K562 (cell line): ENCODE measurements around the gene UGT1A3. TPM values are rescaled to one million over a fixed set of nuclear protein-coding genes. Genes with fewer than 3 reads are reported as not detected.

ENCODE experiments used
- ATAC-seq: fragments of 200-7000 bp; cut with Tn5 transposase; 3 replicates; pipeline ENCODE4 v1.9.1; 2020; ENCODE audit warnings: moderate library complexity
- BruUV-seq: library from RNA; stranded (reverse); fragments of 400-500 nt; replicated peaks from 2 replicates; lab custom pipeline; 2021; lab: Mats Ljungman, UMichigan
- CTCF ChIA-PET: fragments of 300-600 bp; formaldehyde crosslinking; extraction: SDS; loops from one replicate; lab custom pipeline; 2021; ENCODE audit warnings: low intra/inter-chr PET ratio; lab: Yijun Ruan, JAX
- POLR2A ChIA-PET: fragments of 300-600, 350-650 bp; sonication (Branson Sonifier 250); formaldehyde crosslinking; extraction: SDS; loops from one replicate; lab custom pipeline; 2021; ENCODE audit warnings: antibody characterized with exemption, inconsistent platforms; lab: Yijun Ruan, JAX
- DNase-seq, 4 experiments: peaks; one replicate each; pipeline versions ENCODE4 v3.0.0 to v3.0.0-alpha.2; 2011 to 2018; ENCODE audit warnings: low spot score in 3 of 4, mixed read lengths in 3 of 4; ENCODE audit errors: extremely low read depth in 1 of 4
- FAIRE-seq: peaks from 2 replicates; lab custom pipeline; 2011; peaks lifted over from hg19 to GRCh38; lab: Jason Lieb, UNC
- H2AFZ ChIP-seq: 2 replicates; pipeline ENCODE4 v1.6.0; 2011; ENCODE audit warnings: low read depth, low read length, control low read depth, inconsistent platforms
- H3K27ac ChIP-seq: fragments of 200-600 bp; 3 replicates; pipeline ENCODE4 v1.8.0; 2011; ENCODE audit warnings: low read depth, mild to moderate bottlenecking, control low read depth, inconsistent platforms, low read length, moderate library complexity, mixed read lengths; ENCODE audit errors: extremely low read depth
- H3K27me3 ChIP-seq, 2 experiments: fragments of 300-600 bp in 1 of 2; 2 replicates in 1 of 2; 3 replicates in 1 of 2; pipeline versions ENCODE4 v1.6.0 to v1.8.0; 2011; ENCODE audit warnings: inconsistent platforms in 2 of 2, low read length in 2 of 2, mild to moderate bottlenecking in 1 of 2, mixed read lengths in 1 of 2, moderate library complexity in 1 of 2; ENCODE audit not compliant: control insufficient read depth in 2 of 2, insufficient read depth in 2 of 2
- H3K36me3 ChIP-seq: fragments of 300-600 bp; 3 replicates; pipeline ENCODE4 v1.8.0; 2011; ENCODE audit warnings: mild to moderate bottlenecking, low read length, inconsistent platforms; ENCODE audit not compliant: control insufficient read depth, insufficient read depth
- H3K4me1 ChIP-seq, 2 experiments: fragments of 200-600 bp in 1 of 2; replicated peaks in 1 of 2; 2 replicates in 1 of 2; 3 replicates in 1 of 2; pipeline versions ENCODE4 v1.5.1 to v1.8.0; 2011; ENCODE audit warnings: inconsistent platforms in 2 of 2, low read length in 2 of 2, mild to moderate bottlenecking in 1 of 2, mixed read lengths in 1 of 2, moderate library complexity in 1 of 2; ENCODE audit not compliant: control insufficient read depth in 2 of 2, insufficient read depth in 2 of 2
- H3K4me2 ChIP-seq: 2 replicates; pipeline ENCODE4 v1.6.1; 2011; ENCODE audit warnings: low read length, control low read depth, inconsistent platforms, mixed read lengths; ENCODE audit not compliant: insufficient read depth
- H3K4me3 ChIP-seq: fragments of 200-600 bp; sonication (generic), shearing (Covaris generic); 2 replicates; pipeline ENCODE4 v1.5.1; 2016; ENCODE audit warnings: control low read depth, inconsistent platforms
- H3K79me2 ChIP-seq: fragments of 200-600 bp; 3 replicates; pipeline ENCODE4 v1.8.0; 2011; ENCODE audit warnings: low read length, inconsistent platforms; ENCODE audit not compliant: control insufficient read depth, insufficient read depth
- H3K9ac ChIP-seq, 2 experiments: 2 replicates each; pipeline versions ENCODE4 v1.6.0 to v1.6.1; 2011; ENCODE audit warnings: low read depth in 2 of 2, low read length in 2 of 2, control low read depth in 1 of 2, inconsistent platforms in 1 of 2, mild to moderate bottlenecking in 1 of 2, mixed read lengths in 1 of 2; ENCODE audit not compliant: insufficient read depth in 1 of 2
- H3K9me1 ChIP-seq: one replicate; pipeline ENCODE4 v1.6.0; 2011; ENCODE audit warnings: inconsistent platforms, mild to moderate bottlenecking, low read length, moderate library complexity; ENCODE audit not compliant: control insufficient read depth, insufficient read depth
- H3K9me3 ChIP-seq: replicated peaks from 2 replicates; pipeline ENCODE4 v1.5.1; 2011; ENCODE audit warnings: low read depth, low read length, inconsistent platforms; ENCODE audit not compliant: control insufficient read depth, insufficient read depth
- H4K20me1 ChIP-seq: replicated peaks from 2 replicates; pipeline ENCODE4 v1.6.1; 2011; ENCODE audit warnings: low read length, inconsistent platforms, mixed read lengths; ENCODE audit not compliant: control insufficient read depth, insufficient read depth
- CBFA2T3 ChIP-seq: fragments of 450-650 bp; IDR thresholded peaks from 2 replicates; pipeline ENCODE4 v1.6.1; 2017
- CREM ChIP-seq: IDR thresholded peaks from 2 replicates; pipeline ENCODE4 v1.6.1; 2014; ENCODE audit warnings: antibody characterized with exemption, low read depth
- FIP1L1 ChIP-seq: fragments of 200-400 bp; formaldehyde crosslinking; IDR thresholded peaks from 2 replicates; pipeline ENCODE4 v1.6.1; 2018; ENCODE audit warnings: mild to moderate bottlenecking, low read depth, low read length; ENCODE audit not compliant: poor library complexity, severe bottlenecking
- NR2F6 ChIP-seq: fragments of 450-650 bp; formaldehyde crosslinking; IDR thresholded peaks from 2 replicates; pipeline ENCODE4 v1.4.0; 2020; ENCODE audit warnings: mild to moderate bottlenecking
- RBBP5 ChIP-seq: fragments of 200-600 bp; sonication (generic); IDR thresholded peaks from 2 replicates; pipeline ENCODE4 v1.6.1; 2012; ENCODE audit warnings: borderline replicate concordance, mild to moderate bottlenecking, low read length, control low read depth, inconsistent platforms; ENCODE audit not compliant: insufficient read depth, poor library complexity, severe bottlenecking
- SMARCA4 ChIP-seq: fragments of 450-650 bp; IDR thresholded peaks from 2 replicates; pipeline ENCODE4 v1.6.1; 2016
- WGBS: fragments of 100-300 bp; shearing (Covaris generic); methylation state at CpG from one replicate; pipeline ENCODE4 v1.1.6; 2016; ENCODE audit warnings: low coverage, mixed read lengths; ENCODE audit not compliant: insufficient coverage; ENCODE audit errors: missing lambda C conversion rate; 5-methylcytosine and 5-hydroxymethylcytosine counted together
- in situ Hi-C: fragments of 300-500 bp; cut with MboI; formaldehyde crosslinking; loops from 4 replicates; pipeline ENCODE4 v1.15.0; 2018; ENCODE audit warnings: inconsistent platforms, mixed read lengths
- intact Hi-C: fragments of 100-400 bp; cut with micrococcal nuclease; formaldehyde crosslinking; loops from 2 replicates; pipeline ENCODE4 v1.14.2; 2022
- polyA plus RNA-seq, 8 experiments: library from polyadenylated mRNA; depleted of rRNA in 4 of 8; stranded (reverse) in 5 of 8; unstranded in 3 of 8; fragments of >200 nt; fragmentation: Nextera tagmentation in 2 of 8; fragmentation: Illumina TruSeq in 1 of 8; extraction: Ambion mirVana in 2 of 8; extraction: Trizol in 1 of 8; gene quantifications; 2 replicates each; pipeline versions ENCODE4 v1.2.1 to v1.2.3, GENCODE V29; 2011 to 2014; ENCODE audit warnings: inconsistent platforms in 1 of 8, missing spikeins in 1 of 8
- total RNA-seq, 7 experiments: library from RNA; depleted of rRNA in 6 of 7; stranded (reverse); fragments of >200 nt in 6 of 7; fragmentation: Illumina TruSeq in 2 of 7; extraction: Trizol in 2 of 7; gene quantifications; 2 replicates each; pipeline versions ENCODE4 v1.2.1 to v1.2.3, GENCODE V29; 2011 to 2021; ENCODE audit warnings: low replicate concordance in 1 of 7
- TF ChIP-seq, protein P1 (sequence below), 2 experiments: fragments of 450-650 bp in 1 of 2; sonication (generic) in 1 of 2; formaldehyde crosslinking in 1 of 2; IDR thresholded peaks in 1 of 2; conservative IDR thresholded peaks in 1 of 2; 2 replicates each; pipeline versions ENCODE4 v1.6.1 to v1.8.1; 2016 to 2023; ENCODE audit warnings: mild to moderate bottlenecking in 2 of 2, moderate library complexity in 2 of 2, inconsistent platforms in 1 of 2, missing genetic modification reagents in 1 of 2
- TF ChIP-seq, protein P2 (sequence below), 3 experiments: fragments of 200-800 bp in 1 of 3; sonication (Bioruptor generic) in 1 of 3; sonication (generic) in 1 of 3; formaldehyde crosslinking in 1 of 3; IDR thresholded peaks; 2 replicates each; pipeline versions ENCODE4 v1.6.1 to v1.8.0; 2016 to 2022; ENCODE audit warnings: mild to moderate bottlenecking in 2 of 3, missing compliant biosample characterization in 2 of 3, missing genetic modification characterization in 2 of 3, missing genetic modification reagents in 1 of 3
- TF ChIP-seq, protein P3 (sequence below), 2 experiments: IDR thresholded peaks; 2 replicates each; pipeline ENCODE4 v1.6.1; 2011; ENCODE audit warnings: borderline replicate concordance in 1 of 2, control low read depth in 1 of 2, low read depth in 1 of 2, low read length in 1 of 2, mild to moderate bottlenecking in 1 of 2, mixed read lengths in 1 of 2, moderate library complexity in 1 of 2; ENCODE audit not compliant: insufficient read depth in 1 of 2, insufficient read length in 1 of 2, poor library complexity in 1 of 2, severe bottlenecking in 1 of 2; ENCODE audit errors: extremely low read depth in 1 of 2

The UGT1A3 gene
- total and polyA plus RNA-seq, 9 of the 15 experiments (the other 6 are each of a cell fraction or from before 2014, with no cell fraction given) = not detected

DNA sequence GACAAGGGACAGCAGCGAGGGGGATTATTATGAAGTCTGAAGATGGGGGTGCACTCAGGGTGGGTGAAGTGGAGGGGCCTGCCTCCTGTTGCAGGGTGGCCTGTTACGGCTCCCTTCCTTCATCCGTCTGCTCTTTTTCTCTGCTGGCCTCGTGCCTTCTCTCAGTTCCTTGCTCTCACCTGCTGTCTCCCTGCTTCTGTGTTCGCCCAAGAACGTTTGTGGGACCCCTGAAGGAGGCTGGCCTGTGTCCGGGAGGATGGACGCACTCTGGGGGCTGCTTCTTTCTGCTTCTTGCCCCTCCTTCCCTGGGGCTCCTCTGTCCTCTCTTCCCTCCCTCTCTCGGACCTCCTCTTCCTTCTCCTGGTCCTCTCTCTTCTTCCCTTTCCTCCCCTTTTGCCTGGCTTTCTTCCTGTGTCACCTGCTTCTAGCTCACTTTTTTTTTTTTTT lies 63.1 kb downstream of the UGT1A3 start:
- Histone ChIP-seq H3K36me3 (no peaks in the 10 kb centered on the region), H3K4me1 (no peaks in the 10 kb centered on the region; a peak in 1 of 5 replicates), H3K9me1 (no peaks in the 10 kb centered on the region), H3K9me3 (no peaks in the 10 kb centered on the region), H3K27me3 (peaks cover 0 to 44% of the 10 kb centered on the region in 2 experiments; a peak in 2 of 5 replicates), H3K4me2 (no peak overlapping the region), H3K4me3 (no peak overlapping the region), H2AFZ (no peak overlapping the region), H3K9ac (no peak overlapping the region), H3K79me2 (no peaks in the 10 kb centered on the region), H4K20me1 (no peaks in the 10 kb centered on the region), H3K27ac (no peak overlapping the region)
- no peak for ATAC-seq
- ChIA-PET POLR2A (interaction anchor here (1.1 kb wide), 1 partner anchor 29 kb away, joined by 4 read pairs; no protein-coding TSS in a partner anchor), CTCF (no interaction called here)
- no peak for FAIRE-seq
- DNase-seq = no peak
- intact Hi-C loops (no loop called here), in situ Hi-C loops (no loop called here)
- 0% methylated on average over 2 of the region's 9 CpGs for WGBS
- BruUV-seq = no TSS peak
- TF ChIP-seq, protein P1, sequence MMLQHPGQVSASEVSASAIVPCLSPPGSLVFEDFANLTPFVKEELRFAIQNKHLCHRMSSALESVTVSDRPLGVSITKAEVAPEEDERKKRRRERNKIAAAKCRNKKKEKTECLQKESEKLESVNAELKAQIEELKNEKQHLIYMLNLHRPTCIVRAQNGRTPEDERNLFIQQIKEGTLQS (IDR thresholded peaks at IDR 0.05) = no peak
- TF ChIP-seq, protein P1 (CRISPR knock-in tag; conservative IDR thresholded peaks at IDR 0.05) = no peak
- no peak for TF ChIP-seq CREM

DNA sequence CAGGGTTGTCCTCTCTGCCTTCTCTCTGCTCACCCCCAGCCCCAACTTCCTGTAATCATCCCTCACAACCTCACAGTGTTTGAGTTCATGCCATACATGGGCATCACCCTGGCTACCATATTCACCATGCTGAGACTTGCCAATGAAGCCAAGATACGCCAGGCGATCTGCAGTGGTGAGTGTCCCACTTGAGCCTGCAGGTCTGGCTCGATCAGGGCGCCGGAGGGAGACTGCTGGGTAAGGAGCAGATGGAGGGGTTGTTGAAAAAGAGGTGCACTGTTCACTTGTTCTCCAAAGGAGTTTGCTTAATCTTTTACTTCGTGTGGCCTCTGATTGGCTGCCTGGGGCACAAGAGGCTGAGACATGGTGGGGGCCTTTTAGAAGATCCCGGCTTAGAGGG lies 63.9 kb downstream of the UGT1A3 start:
- CTCF ChIA-PET = no interaction called here
- H3K4me2 ChIP-seq = no peak overlapping the region
- intact Hi-C loops = no loop called here
- ATAC-seq (no peak), FAIRE-seq (no peak), DNase-seq (no peak)
- in situ Hi-C loops = no loop called here
- no peak overlapping the region for H3K4me3 ChIP-seq
- no peaks in the 10 kb centered on the region for H3K9me3 ChIP-seq
- H4K20me1 ChIP-seq = no peaks in the 10 kb centered on the region
- no peaks in the 10 kb centered on the region for H3K9me1 ChIP-seq
- no peaks in the 10 kb centered on the region; a peak in 1 of 5 replicates for H3K4me1 ChIP-seq
- POLR2A ChIA-PET = no interaction called here
- no TSS peak for BruUV-seq
- no peaks in the 10 kb centered on the region for H3K79me2 ChIP-seq
- 31% methylated on average over 7 of the region's 7 CpGs for WGBS
- no peak overlapping the region for H2AFZ ChIP-seq
- H3K27ac ChIP-seq = no peak overlapping the region
- H3K36me3 ChIP-seq = no peaks in the 10 kb centered on the region
- H3K27me3 ChIP-seq = peaks cover 0 to 44% of the 10 kb centered on the region in 2 experiments; a peak in 2 of 5 replicates
- H3K9ac ChIP-seq = no peak overlapping the region
- TF ChIP-seq SMARCA4 (no peak), FIP1L1 (no peak), NR2F6 (no peak), RBBP5 (no peak), CBFA2T3 (no peak)
- TF ChIP-seq, protein P2, sequence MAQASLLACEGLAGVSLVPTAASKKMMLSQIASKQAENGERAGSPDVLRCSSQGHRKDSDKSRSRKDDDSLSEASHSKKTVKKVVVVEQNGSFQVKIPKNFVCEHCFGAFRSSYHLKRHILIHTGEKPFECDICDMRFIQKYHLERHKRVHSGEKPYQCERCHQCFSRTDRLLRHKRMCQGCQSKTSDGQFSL (CRISPR knock-in tag; IDR thresholded peaks at IDR 0.05) = no peak
- TF ChIP-seq, protein P2 (tag; IDR thresholded peaks at IDR 0.05) = no peak
- TF ChIP-seq, protein P3, sequence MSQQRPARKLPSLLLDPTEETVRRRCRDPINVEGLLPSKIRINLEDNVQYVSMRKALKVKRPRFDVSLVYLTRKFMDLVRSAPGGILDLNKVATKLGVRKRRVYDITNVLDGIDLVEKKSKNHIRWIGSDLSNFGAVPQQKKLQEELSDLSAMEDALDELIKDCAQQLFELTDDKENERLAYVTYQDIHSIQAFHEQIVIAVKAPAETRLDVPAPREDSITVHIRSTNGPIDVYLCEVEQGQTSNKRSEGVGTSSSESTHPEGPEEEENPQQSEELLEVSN (IDR thresholded peaks at IDR 0.05; ENCODE audit: borderline replicate concordance in 1 of 2, extremely low read depth in 1 of 2, insufficient read depth in 1 of 2, insufficient read length in 1 of 2, low read depth in 1 of 2, low read length in 1 of 2, poor library complexity in 1 of 2, severe bottlenecking in 1 of 2) = no peak
